Mesendoderm (in vitro differentiated cells): ENCODE data around the gene RAB3D.
A peak's percentile ranks its signal among the peaks of the same experiment; 100 is the strongest.
"Not testable (repeated sequence)": the region's sequence is repeated elsewhere in the genome, so short reads cannot be mapped to it uniquely, and the experiment has no call there.

ENCODE experiments used
- DNase-seq: peaks from one replicate; pipeline ENCODE4 v3.0.0; 2013
- H2AK5ac ChIP-seq: 2 replicates; pipeline ENCODE4 v1.6.1; 2013; ENCODE audit warnings: low read length, inconsistent platforms
- H2BK120ac ChIP-seq: 2 replicates; pipeline ENCODE4 v1.6.1; 2013; ENCODE audit warnings: low read depth, mild to moderate bottlenecking, low read length, moderate library complexity, mixed read lengths
- H2BK15ac ChIP-seq: replicated peaks from 2 replicates; pipeline ENCODE4 v1.6.1; 2013; ENCODE audit warnings: low read depth, mild to moderate bottlenecking, moderate library complexity
- H2BK5ac ChIP-seq: 2 replicates; pipeline ENCODE4 v1.6.1; 2013; ENCODE audit warnings: low read length, inconsistent platforms
- H3K18ac ChIP-seq: 2 replicates; pipeline ENCODE4 v1.6.1; 2013; ENCODE audit warnings: mild to moderate bottlenecking, low read length, mixed read lengths
- H3K23ac ChIP-seq: one replicate; pipeline ENCODE4 v1.6.1; 2013; ENCODE audit warnings: low read length
- H3K27ac ChIP-seq: 2 replicates; pipeline ENCODE4 v1.5.1; 2013; ENCODE audit warnings: low read depth, mild to moderate bottlenecking, inconsistent platforms, low read length, moderate library complexity
- H3K27me3 ChIP-seq: 2 replicates; pipeline ENCODE4 v1.6.1; 2013; ENCODE audit warnings: low read length, control low read depth, mild to moderate bottlenecking, inconsistent platforms; ENCODE audit not compliant: insufficient read depth, poor library complexity
- H3K36me3 ChIP-seq: 2 replicates; pipeline ENCODE4 v1.6.1; 2013; ENCODE audit warnings: low read length, inconsistent platforms; ENCODE audit not compliant: control insufficient read depth, insufficient read depth
- H3K4ac ChIP-seq: one replicate; pipeline ENCODE4 v1.6.1; 2013; ENCODE audit warnings: low read depth, mild to moderate bottlenecking, low read length, moderate library complexity
- H3K4me1 ChIP-seq: 2 replicates; pipeline ENCODE4 v1.6.1; 2013; ENCODE audit warnings: low read depth, low read length, inconsistent platforms; ENCODE audit not compliant: control insufficient read depth
- H3K4me2 ChIP-seq: 2 replicates; pipeline ENCODE4 v1.6.1; 2013; ENCODE audit warnings: low read length
- H3K4me3 ChIP-seq: 2 replicates; pipeline ENCODE4 v1.5.1; 2013; ENCODE audit warnings: mild to moderate bottlenecking, low read length
- H3K56ac ChIP-seq: one replicate; pipeline ENCODE4 v1.6.1; 2013; ENCODE audit warnings: low read length
- H3K79me1 ChIP-seq: 2 replicates; pipeline ENCODE4 v1.6.1; 2013; ENCODE audit warnings: low read length, inconsistent platforms
- H3K79me2 ChIP-seq: 2 replicates; pipeline ENCODE4 v1.6.1; 2013; ENCODE audit warnings: mild to moderate bottlenecking, low read length; ENCODE audit not compliant: control insufficient read depth, insufficient read depth
- H3K9ac ChIP-seq: 2 replicates; pipeline ENCODE4 v1.6.1; 2013; ENCODE audit warnings: low read length, inconsistent platforms
- H4K5ac ChIP-seq: one replicate; pipeline ENCODE4 v1.6.1; 2013; ENCODE audit warnings: low read length
- H4K8ac ChIP-seq: one replicate; pipeline ENCODE4 v1.6.1; 2013; ENCODE audit warnings: low read depth, mild to moderate bottlenecking, control low read depth, low read length, moderate library complexity
- WGBS: extraction: QIAGEN DNeasy Blood & Tissue Kit; methylation state at CpG from one replicate; pipeline ENCODE4 v1.1.7; 2013; ENCODE audit warnings: low lambda C conversion rate, missing lambda C conversion rate; ENCODE audit not compliant: insufficient coverage; ENCODE audit errors: extremely low coverage; 5-methylcytosine and 5-hydroxymethylcytosine counted together

RAB3D gene

GRCh38 chr19:11355160-11356073, 16.0 kb upstream of the RAB3D start, which contains the start of gene PLPPR2:
PLPPR2 (plus strand) TSS chr19:11355432; CDS start chr19:11357674, 2,242 bp downstream.
- Histone ChIP-seq H2BK15ac (no peak within 1 kb of the TSS), H3K9ac (peak within 1 kb of the TSS; percentile 48), H2AK5ac (peak within 1 kb of the TSS; percentile 45), H3K18ac (no peak within 1 kb of the TSS), H3K4ac (no peak within 1 kb of the TSS), H3K56ac (peak within 1 kb of the TSS; percentile 80), H3K79me2 (no peaks in the 10 kb centered on the region), H3K27me3 (no peaks in the 10 kb centered on the region), H3K36me3 (no peaks in the 10 kb centered on the region), H3K23ac (no peak within 1 kb of the TSS), H3K4me2 (peak within 1 kb of the TSS; percentile 33), H2BK5ac (no peak within 1 kb of the TSS), H4K5ac (no peak within 1 kb of the TSS), H2BK120ac (no peak within 1 kb of the TSS), H3K79me1 (no peaks in the 10 kb centered on the region), H3K27ac (no peak within 1 kb of the TSS), H4K8ac (no peak within 1 kb of the TSS), H3K4me1 (peaks cover 3% of the 10 kb centered on the region), H3K4me3 (no peak within 1 kb of the TSS)
- WGBS, result no CpG with 5 or more reads among the region's 62 CpGs
- peak; percentile 96 for DNase-seq

DNA sequence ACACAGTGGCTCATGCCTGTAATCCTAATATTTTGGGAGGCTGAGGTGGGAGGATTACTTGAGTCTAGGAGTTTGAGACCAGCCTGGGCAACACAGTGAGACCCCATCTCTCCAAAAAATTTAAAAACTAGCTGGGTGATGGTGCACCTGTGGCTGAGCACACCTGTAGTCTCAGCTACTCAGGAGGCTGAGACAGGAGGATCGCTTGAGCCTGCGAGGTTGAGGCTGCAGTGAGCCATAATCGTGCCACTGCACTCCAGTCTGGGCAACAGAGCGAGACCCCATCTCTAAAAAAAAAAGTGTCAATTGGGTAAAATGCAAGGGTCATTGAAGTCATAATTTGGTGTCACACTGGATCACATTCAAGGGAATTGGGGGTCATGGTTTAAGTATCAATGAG, 14.6 kb upstream of the RAB3D start:
- H3K27ac ChIP-seq, H3K27me3 ChIP-seq, H4K5ac ChIP-seq, H2AK5ac ChIP-seq, H3K23ac ChIP-seq, H3K79me1 ChIP-seq, H4K8ac ChIP-seq, H3K4me2 ChIP-seq, H3K79me2 ChIP-seq, H2BK5ac ChIP-seq, H2BK15ac ChIP-seq, H3K4me1 ChIP-seq, H3K9ac ChIP-seq, H3K56ac ChIP-seq, H3K4me3 ChIP-seq, H3K36me3 ChIP-seq, DNase-seq, H3K4ac ChIP-seq, H3K18ac ChIP-seq, H2BK120ac ChIP-seq: not testable (repeated sequence)
- no CpG with 5 or more reads among the region's 4 CpGs for WGBS

GRCh38 chr19:11349171-11349570, 9.7 kb upstream of the RAB3D start:
- H3K23ac ChIP-seq, result no peak overlapping the region
- peaks cover 2% of the 10 kb centered on the region for H3K79me1 ChIP-seq
- H3K27me3 ChIP-seq, result no peaks in the 10 kb centered on the region
- peaks cover 6% of the 10 kb centered on the region for H3K4me1 ChIP-seq
- no peak overlapping the region for H3K27ac ChIP-seq
- H2BK15ac ChIP-seq, result no peak overlapping the region
- H3K4ac ChIP-seq, result no peak overlapping the region
- no peak overlapping the region for H2AK5ac ChIP-seq
- H3K4me3 ChIP-seq, result no peak overlapping the region
- H3K79me2 ChIP-seq, result no peaks in the 10 kb centered on the region
- H3K56ac ChIP-seq, result no peak overlapping the region
- H4K5ac ChIP-seq, result no peak overlapping the region
- no peak overlapping the region for H3K4me2 ChIP-seq
- WGBS, result no CpG with 5 or more reads among the region's 4 CpGs
- no peak overlapping the region for H3K9ac ChIP-seq
- no peak for DNase-seq
- no peak overlapping the region for H4K8ac ChIP-seq
- H3K36me3 ChIP-seq, result no peaks in the 10 kb centered on the region
- H2BK120ac ChIP-seq, result no peak overlapping the region
- H2BK5ac ChIP-seq, result no peak overlapping the region
- H3K18ac ChIP-seq, result no peak overlapping the region

GRCh38 chr19:11347546-11348039, 8.1 kb upstream of the RAB3D start:
- peaks cover 6% of the 10 kb centered on the region for H3K4me1 ChIP-seq
- no CpG with 5 or more reads among the region's 7 CpGs for WGBS

GRCh38 chr19:11346104-11346940, 6.9 kb upstream of the RAB3D start, which contains the start of the genes CCDC159 and TMEM205:
CCDC159 (plus strand) TSS chr19:11346519; CDS start chr19:11346607, 88 bp downstream.
TMEM205 (minus strand) TSS chr19:11346268; CDS start chr19:11345619, 649 bp downstream.
- Histone ChIP-seq H3K4me3 (peak within 1 kb of the TSS; percentile 88), H3K79me1 (peaks cover 2% of the 10 kb centered on the region), H3K27me3 (no peaks in the 10 kb centered on the region), H3K23ac (peak within 1 kb of the TSS; percentile 57), H3K79me2 (no peaks in the 10 kb centered on the region), H3K4me2 (peak within 1 kb of the TSS; percentile 86), H2BK15ac (no peak within 1 kb of the TSS), H3K27ac (peak within 1 kb of the TSS; percentile 43), H2BK120ac (no peak within 1 kb of the TSS), H3K36me3 (no peaks in the 10 kb centered on the region), H4K8ac (no peak within 1 kb of the TSS), H2AK5ac (no peak within 1 kb of the TSS), H3K56ac (peak within 1 kb of the TSS; percentile 91), H2BK5ac (no peak within 1 kb of the TSS), H4K5ac (no peak within 1 kb of the TSS), H3K4me1 (peaks cover 6% of the 10 kb centered on the region), H3K18ac (no peak within 1 kb of the TSS), H3K9ac (peak within 1 kb of the TSS; percentile 85), H3K4ac (no peak within 1 kb of the TSS)
- no CpG with 5 or more reads among the region's 50 CpGs for WGBS
- peak; percentile 100 for DNase-seq

More at GRCh38 chr19:11347546-11348039, 8.1 kb upstream of the RAB3D start:
- Histone ChIP-seq H2BK5ac (no peak overlapping the region), H3K56ac (no peak overlapping the region), H3K4me2 (no peak overlapping the region), H3K18ac (no peak overlapping the region), H2AK5ac (no peak overlapping the region), H4K5ac (no peak overlapping the region), H3K4ac (no peak overlapping the region), H2BK15ac (no peak overlapping the region), H2BK120ac (no peak overlapping the region), H3K23ac (no peak overlapping the region), H3K27ac (no peak overlapping the region), H3K36me3 (no peaks in the 10 kb centered on the region), H4K8ac (no peak overlapping the region), H3K27me3 (no peaks in the 10 kb centered on the region), H3K79me2 (no peaks in the 10 kb centered on the region), H3K4me3 (no peak overlapping the region), H3K9ac (no peak overlapping the region), H3K79me1 (peaks cover 2% of the 10 kb centered on the region)
- DNase-seq, result no peak
